Measurements from ENCODE around the gene SETD1A. TPM values are rescaled to one million over a fixed set of nuclear protein-coding genes. Genes with fewer than 3 reads are reported as not detected.

The SETD1A gene
- total and polyA plus RNA-seq, 9 of the 15 experiments (the other 6 are each of a cell fraction or from before 2014, with no cell fraction given): 0.08 to 36.0 (median 4.2) TPM

- H3K36me3 ChIP-seq (ENCODE audit: control insufficient read depth, insufficient read depth, low read length): peaks cover 65% of the 10 kb centered on the region; the same call in 2 of the 3 replicates
- ATAC-seq (peak; percentile 99), FAIRE-seq (peak; percentile 97), DNase-seq (ENCODE audit: extremely low read depth in 1 of 4, low spot score in 3 of 4) (peak; percentile 89 to 91 (median 90))
- H3K4me2 ChIP-seq (ENCODE audit: insufficient read depth, low read length): peak overlapping the region; percentile 63
- no peaks in the 10 kb centered on the region for H3K79me2 ChIP-seq (ENCODE audit: control insufficient read depth, insufficient read depth, low read length)
- no peak overlapping the region for H3K4me3 ChIP-seq
- H3K27ac ChIP-seq (ENCODE audit: extremely low read depth, low read depth, low read length): peak overlapping the region; percentile 37
- WGBS (ENCODE audit: insufficient coverage, low coverage, missing lambda C conversion rate): 24% methylated on average over 12 of the region's 15 CpGs
- H3K27me3 ChIP-seq (ENCODE audit: control insufficient read depth in 2 of 2, insufficient read depth in 2 of 2, low read length in 2 of 2): no peaks in the 10 kb centered on the region
- intact Hi-C loops (cut with micrococcal nuclease): no loop called here
- H3K4me1 ChIP-seq (replicated peaks in 1 of 2; ENCODE audit: control insufficient read depth in 2 of 2, insufficient read depth in 2 of 2, low read length in 2 of 2): peaks cover 8 to 15% of the 10 kb centered on the region in 2 experiments; a peak in 4 of 5 replicates
- no peaks in the 10 kb centered on the region for H4K20me1 ChIP-seq (replicated peaks; ENCODE audit: control insufficient read depth, insufficient read depth, low read length)
- POLR2A ChIA-PET: interaction anchor here (0.6 to 3.9 kb wide), 12 partner anchors 8 to 560 kb away, joined by 3 to 11 read pairs (median 4); partner anchors contain the start of gene ORAI3
- peaks cover 3% of the 10 kb centered on the region for H3K9me1 ChIP-seq (ENCODE audit: control insufficient read depth, insufficient read depth, low read length)
- CTCF ChIA-PET (ENCODE audit: low intra/inter-chr PET ratio): interaction anchor here (0.6 to 0.7 kb wide), 2 partner anchors 165 to 243 kb away, joined by 3 read pairs; partner anchors contain the start of gene SRCAP
- in situ Hi-C loops (cut with MboI): no loop called here
- peak overlapping the region in 1 of 2 experiments; percentile 86; a peak in 2 of 4 replicates for H3K9ac ChIP-seq (ENCODE audit: insufficient read depth in 1 of 2, low read depth in 2 of 2, low read length in 2 of 2)
- peak overlapping the region; percentile 61 for H2AFZ ChIP-seq (ENCODE audit: low read depth, low read length)
- BruUV-seq (replicated peaks): no TSS peak
- no peaks in the 10 kb centered on the region for H3K9me3 ChIP-seq (replicated peaks; ENCODE audit: control insufficient read depth, insufficient read depth, low read depth, low read length)
- TF ChIP-seq ZNF766 (CRISPR knock-in tag; conservative IDR thresholded peaks at IDR 0.05): no peak
- TF ChIP-seq ZBTB2 (IDR thresholded peaks at IDR 0.05): no peak
- no peak for TF ChIP-seq ZNF778 (CRISPR knock-in tag; IDR thresholded peaks at IDR 0.05)
- no peak for TF ChIP-seq ZNF57 (CRISPR knock-in tag; IDR thresholded peaks at IDR 0.05)
- TF ChIP-seq ELF2 (CRISPR knock-in tag; IDR thresholded peaks at IDR 0.05): no peak
- TF ChIP-seq, protein P1, sequence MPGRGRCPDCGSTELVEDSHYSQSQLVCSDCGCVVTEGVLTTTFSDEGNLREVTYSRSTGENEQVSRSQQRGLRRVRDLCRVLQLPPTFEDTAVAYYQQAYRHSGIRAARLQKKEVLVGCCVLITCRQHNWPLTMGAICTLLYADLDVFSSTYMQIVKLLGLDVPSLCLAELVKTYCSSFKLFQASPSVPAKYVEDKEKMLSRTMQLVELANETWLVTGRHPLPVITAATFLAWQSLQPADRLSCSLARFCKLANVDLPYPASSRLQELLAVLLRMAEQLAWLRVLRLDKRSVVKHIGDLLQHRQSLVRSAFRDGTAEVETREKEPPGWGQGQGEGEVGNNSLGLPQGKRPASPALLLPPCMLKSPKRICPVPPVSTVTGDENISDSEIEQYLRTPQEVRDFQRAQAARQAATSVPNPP (IDR thresholded peaks at IDR 0.05; ENCODE audit: borderline replicate concordance, insufficient read depth, insufficient read length): no peak
- TF ChIP-seq, protein P2, sequence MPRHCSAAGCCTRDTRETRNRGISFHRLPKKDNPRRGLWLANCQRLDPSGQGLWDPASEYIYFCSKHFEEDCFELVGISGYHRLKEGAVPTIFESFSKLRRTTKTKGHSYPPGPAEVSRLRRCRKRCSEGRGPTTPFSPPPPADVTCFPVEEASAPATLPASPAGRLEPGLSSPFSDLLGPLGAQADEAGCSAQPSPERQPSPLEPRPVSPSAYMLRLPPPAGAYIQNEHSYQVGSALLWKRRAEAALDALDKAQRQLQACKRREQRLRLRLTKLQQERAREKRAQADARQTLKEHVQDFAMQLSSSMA (CRISPR knock-in tag; IDR thresholded peaks at IDR 0.05): no peak
- no peak for TF ChIP-seq CHD2 (IDR thresholded peaks at IDR 0.05; ENCODE audit: low read depth, low read length)
- no peak for TF ChIP-seq E2F1 (CRISPR knock-in tag; IDR thresholded peaks at IDR 0.05)
- no peak for TF ChIP-seq CBFB (CRISPR knock-in tag; IDR thresholded peaks at IDR 0.05)
- no peak for TF ChIP-seq NFYB (IDR thresholded peaks at IDR 0.05; ENCODE audit: extremely low read depth, insufficient read length)
- TF ChIP-seq ZBTB26 (CRISPR knock-in tag; IDR thresholded peaks at IDR 0.05): no peak
- TF ChIP-seq, protein P3, sequence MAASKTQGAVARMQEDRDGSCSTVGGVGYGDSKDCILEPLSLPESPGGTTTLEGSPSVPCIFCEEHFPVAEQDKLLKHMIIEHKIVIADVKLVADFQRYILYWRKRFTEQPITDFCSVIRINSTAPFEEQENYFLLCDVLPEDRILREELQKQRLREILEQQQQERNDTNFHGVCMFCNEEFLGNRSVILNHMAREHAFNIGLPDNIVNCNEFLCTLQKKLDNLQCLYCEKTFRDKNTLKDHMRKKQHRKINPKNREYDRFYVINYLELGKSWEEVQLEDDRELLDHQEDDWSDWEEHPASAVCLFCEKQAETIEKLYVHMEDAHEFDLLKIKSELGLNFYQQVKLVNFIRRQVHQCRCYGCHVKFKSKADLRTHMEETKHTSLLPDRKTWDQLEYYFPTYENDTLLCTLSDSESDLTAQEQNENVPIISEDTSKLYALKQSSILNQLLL (CRISPR knock-in tag; IDR thresholded peaks at IDR 0.05; ENCODE audit: borderline replicate concordance): no peak
- TF ChIP-seq STAG1 (CRISPR knock-in tag; IDR thresholded peaks at IDR 0.05; ENCODE audit: borderline replicate concordance): peak; percentile 88
These were observed 15.7 kb upstream of the SETD1A start for GRCh38 chr16:30941600-30942425.
